ENCODE measurements around the gene DHCR7.

DHCR7 gene

GRCh38 chr11:71477641-71478527 is 29.7 kb upstream of the DHCR7 start:
- no peak for DNase-seq

GRCh38 chr11:71476926-71477640 is 28.9 kb upstream of the DHCR7 start:
- no peak for DNase-seq

GRCh38 chr11:71476031-71476430 is 27.8 kb upstream of the DHCR7 start:
- no peak for DNase-seq

GRCh38 chr11:71474771-71475483 is 26.7 kb upstream of the DHCR7 start:
- DNase-seq = no peak

GRCh38 chr11:71474141-71474770 is 26.1 kb upstream of the DHCR7 start:
- DNase-seq = no peak

GRCh38 chr11:71473793-71474080 is 25.5 kb upstream of the DHCR7 start:
- DNase-seq = no peak

- no peak for DNase-seq
These were observed 25.0 kb upstream of the DHCR7 start for GRCh38 chr11:71472941-71473792.

- DNase-seq = no peak
These were observed 24.2 kb upstream of the DHCR7 start for GRCh38 chr11:71472357-71472885.

- DNase-seq = no peak
These were observed 22.8 kb upstream of the DHCR7 start for GRCh38 chr11:71470946-71471345.

GRCh38 chr11:71467164-71467563 is 19.0 kb upstream of the DHCR7 start:
- DNase-seq = no peak

- DNase-seq = no peak
These were observed 18.2 kb upstream of the DHCR7 start for GRCh38 chr11:71466358-71466757.

GRCh38 chr11:71465054-71465453 is 16.9 kb upstream of the DHCR7 start:
- DNase-seq = no peak

- DNase-seq = no peak
These were observed 15.4 kb upstream of the DHCR7 start for GRCh38 chr11:71463331-71464211.

GRCh38 chr11:71462726-71463125 is 14.5 kb upstream of the DHCR7 start:
- no peak for DNase-seq

GRCh38 chr11:71461696-71462095 is 13.5 kb upstream of the DHCR7 start:
- no peak for DNase-seq

- DNase-seq = no peak
These were observed 11.7 kb upstream of the DHCR7 start for GRCh38 chr11:71459767-71460320.

GRCh38 chr11:71459076-71459766 is 11.0 kb upstream of the DHCR7 start:
- DNase-seq = no peak

GRCh38 chr11:71458146-71459070 is 10.2 kb upstream of the DHCR7 start:
- DNase-seq = no peak

GRCh38 chr11:71456831-71457230 is 8.6 kb upstream of the DHCR7 start:
- no peak for DNase-seq

Measured in DMS153 (cell line).